Ammon's horn (tissue), 1 donor: ENCODE measurements around the gene SEPTIN6.

ENCODE experiments used
- DNase-seq: peaks from one replicate; pipeline ENCODE4 v3.0.0-alpha.2; 2016; ENCODE audit warnings: low spot score

The SEPTIN6 gene

GRCh38 chrX:119647552-119648420 is 45.2 kb downstream of the SEPTIN6 start:
- no peak for DNase-seq

- no peak for DNase-seq
These were observed 45.9 kb downstream of the SEPTIN6 start for GRCh38 chrX:119647089-119647488.

- no peak for DNase-seq
These were observed 46.5 kb downstream of the SEPTIN6 start for GRCh38 chrX:119646515-119646914.

GRCh38 chrX:119643696-119644095 is 49.3 kb downstream of the SEPTIN6 start:
- DNase-seq = no peak
